CD4-positive, alpha-beta T cell (primary cell): ENCODE data around the gene GAREM1. TPM values are rescaled to one million over a fixed set of nuclear protein-coding genes. Genes with fewer than 3 reads are reported as not detected.

ENCODE experiments used
- ATAC-seq: fragments of 200-7000 bp; cut with Tn5 transposase; one replicate; pipeline ENCODE4 v1.10.0; 2022; ENCODE audit warnings: mild to moderate bottlenecking; ENCODE audit not compliant: poor library complexity
- CTCF ChIA-PET: fragments of 350-600 bp; sonication (Branson Sonifier 250); formaldehyde crosslinking; loops from one replicate; lab custom pipeline; 2021; ENCODE audit warnings: antibody characterized with exemption, inconsistent platforms; lab: Charles Lee
- POLR2A ChIA-PET: fragments of 350-600 bp; sonication (Branson Sonifier 250); formaldehyde crosslinking; loops from one replicate; lab custom pipeline; 2021; ENCODE audit warnings: antibody characterized with exemption, inconsistent platforms; lab: Charles Lee
- DNase-seq, 14 experiments: peaks; one replicate each; pipeline ENCODE4 v3.0.0-alpha.2; 2013 to 2020; ENCODE audit warnings: mixed read lengths in 2 of 14
- H3K27ac ChIP-seq, 2 donors: one replicate each; pipeline versions ENCODE4 v1.5.1 to v1.7.0; 2013; ENCODE audit warnings: low read length in 2 of 2, low read depth in 1 of 2, mild to moderate bottlenecking in 1 of 2
- H3K27me3 ChIP-seq, 2 experiments: 1 replicate in 1 of 2; 2 replicates in 1 of 2; pipeline versions ENCODE4 v1.6.1 to v1.7.0; 2013; ENCODE audit warnings: low read length in 2 of 2, control low read depth in 1 of 2, mild to moderate bottlenecking in 1 of 2, moderate library complexity in 1 of 2; ENCODE audit not compliant: insufficient read depth in 2 of 2, control insufficient read depth in 1 of 2
- H3K36me3 ChIP-seq: one replicate; pipeline ENCODE4 v1.6.1; 2013; ENCODE audit warnings: low read length, control low read depth; ENCODE audit not compliant: insufficient read depth
- H3K4me1 ChIP-seq: one replicate; pipeline ENCODE4 v1.6.1; 2013; ENCODE audit warnings: low read length, control low read depth; ENCODE audit not compliant: insufficient read depth
- H3K4me3 ChIP-seq: one replicate; pipeline ENCODE4 v1.5.1; 2013; ENCODE audit warnings: mild to moderate bottlenecking, low read length, moderate library complexity
- H3K9me3 ChIP-seq, 2 experiments: 1 replicate in 1 of 2; 2 replicates in 1 of 2; pipeline versions ENCODE4 v1.6.1 to v1.7.0; 2013; ENCODE audit warnings: low read length in 2 of 2, mild to moderate bottlenecking in 2 of 2, control low read depth in 1 of 2, moderate library complexity in 1 of 2; ENCODE audit not compliant: control insufficient read depth in 1 of 2, insufficient read depth in 1 of 2
- H3K27ac Mint-ChIP-seq: one replicate; pipeline ENCODE4 v1.8.0; 2020; ENCODE audit warnings: mixed read lengths
- H3K27me3 Mint-ChIP-seq: one replicate; pipeline ENCODE4 v1.8.0; 2021; ENCODE audit warnings: mixed read lengths
- H3K36me3 Mint-ChIP-seq: one replicate; pipeline ENCODE4 v1.8.0; 2021; ENCODE audit warnings: low read depth, mixed read lengths
- H3K4me1 Mint-ChIP-seq: one replicate; pipeline ENCODE4 v1.8.0; 2021; ENCODE audit warnings: low read depth, mixed read lengths
- H3K4me3 Mint-ChIP-seq: one replicate; pipeline ENCODE4 v1.8.0; 2020; ENCODE audit warnings: mild to moderate bottlenecking, mixed read lengths
- H3K9me3 Mint-ChIP-seq: one replicate; pipeline ENCODE4 v1.8.0; 2020; ENCODE audit warnings: mixed read lengths
- CTCF ChIP-seq: fragments of 200-600 bp; IDR thresholded peaks from one replicate; pipeline ENCODE4 v1.8.0; 2022; ENCODE audit warnings: antibody characterized with exemption, mild to moderate bottlenecking
- intact Hi-C, 2 experiments: fragments of 100-400 bp; cut with DNase I in 1 of 2; cut with micrococcal nuclease in 1 of 2; formaldehyde crosslinking; loops; one replicate each; pipeline versions ENCODE4 v1.15.1 to v1.9.0; 2023 to 2025; cut with DNase I, micrococcal nuclease
- total RNA-seq, 174 experiments: library from RNA in 2 of 174; stranded (reverse) in 2 of 174; gene quantifications; one replicate each; pipeline ENCODE4 v1.2.3 and lab custom pipeline; 2021 to 2026

Gene GAREM1
- total RNA-seq, 2 experiments from 2014 or later: 0.14 to 0.34 TPM

DNA sequence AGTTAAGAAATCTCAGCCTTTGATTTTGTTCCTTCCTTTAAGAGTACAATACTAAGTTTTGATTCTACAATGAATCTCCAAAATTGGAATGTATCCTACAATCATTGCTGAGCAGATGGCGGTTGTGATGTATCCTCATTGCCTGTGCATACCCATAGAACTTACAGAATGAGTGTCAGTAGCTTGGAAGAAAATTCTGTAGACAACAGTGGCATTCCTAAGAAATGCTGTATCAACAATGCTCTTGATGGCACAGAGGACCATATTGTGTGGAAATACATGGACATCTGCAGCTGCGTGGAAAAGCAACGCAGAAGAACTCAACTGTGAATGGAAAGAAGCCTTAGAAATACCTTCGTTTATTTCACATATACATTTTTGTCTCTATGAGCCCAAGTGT lies 30.2 kb downstream of the GAREM1 start:
- no peaks in the 10 kb centered on the region for H3K36me3 Mint-ChIP-seq
- H3K27ac ChIP-seq: no peak overlapping the region
- H3K27ac Mint-ChIP-seq: no peak overlapping the region
- no peak for TF ChIP-seq CTCF
- ChIA-PET CTCF (no interaction called here), POLR2A (interaction anchor here (1.3 kb wide), 1 partner anchor 30 kb away, joined by 3 read pairs; the partner anchor contains the start of gene GAREM1)
- no peak overlapping the region for H3K4me3 ChIP-seq
- peaks cover 0 to 3% of the 10 kb centered on the region in 2 experiments for H3K27me3 ChIP-seq
- H3K27me3 Mint-ChIP-seq: peaks cover 29% of the 10 kb centered on the region
- DNase-seq (no peak), ATAC-seq (no peak)
- intact Hi-C loops: no loop called here
- H3K4me3 Mint-ChIP-seq: no peak overlapping the region
- no peaks in the 10 kb centered on the region for H3K9me3 ChIP-seq
- no peaks in the 10 kb centered on the region for H3K9me3 Mint-ChIP-seq
- H3K4me1 ChIP-seq: no peaks in the 10 kb centered on the region
- H3K36me3 ChIP-seq: no peaks in the 10 kb centered on the region
- H3K4me1 Mint-ChIP-seq: no peaks in the 10 kb centered on the region

GRCh38 chr18:32439802-32440201 lies 30.9 kb downstream of the GAREM1 start:
- Histone ChIP-seq H3K9me3 (no peaks in the 10 kb centered on the region), H3K36me3 (no peaks in the 10 kb centered on the region), H3K27me3 (peaks cover 0 to 3% of the 10 kb centered on the region in 2 experiments), H3K4me3 (no peak overlapping the region), H3K4me1 (no peaks in the 10 kb centered on the region), H3K27ac (no peak overlapping the region)
- Mint-ChIP-seq H3K27ac (no peak overlapping the region), H3K36me3 (no peaks in the 10 kb centered on the region), H3K9me3 (no peaks in the 10 kb centered on the region), H3K4me3 (no peak overlapping the region), H3K27me3 (peaks cover 29% of the 10 kb centered on the region), H3K4me1 (no peaks in the 10 kb centered on the region)
- intact Hi-C loops: no loop called here
- peak in 2 of 14 experiments; percentile 4 to 7 for DNase-seq
- CTCF ChIA-PET: interaction anchor here (0.8 kb wide), 1 partner anchor 11 kb away, joined by 3 read pairs; no protein-coding TSS in a partner anchor
- POLR2A ChIA-PET: interaction anchor here (1.3 kb wide), 1 partner anchor 31 kb away, joined by 3 read pairs; the partner anchor contains the start of gene GAREM1
- TF ChIP-seq CTCF: no peak
- no peak for ATAC-seq

DNA sequence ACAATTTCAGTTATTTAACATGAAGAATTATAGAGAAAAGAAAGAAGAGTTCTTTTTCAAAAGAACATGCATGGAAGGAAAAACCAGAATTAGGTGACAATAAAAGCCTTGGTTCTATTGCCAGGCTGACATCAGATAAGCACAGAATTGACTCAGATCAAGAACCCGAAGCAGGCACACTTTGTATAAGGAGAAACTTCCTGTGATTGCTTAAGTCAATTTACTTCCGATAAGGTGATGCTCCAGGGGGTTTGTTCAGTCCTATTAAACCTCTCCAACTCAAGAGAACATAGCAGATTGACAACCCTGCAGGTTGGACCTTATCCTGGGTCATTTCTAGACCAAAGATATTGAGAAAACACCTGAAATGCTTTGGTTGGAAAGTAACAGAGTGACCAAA lies 31.4 kb downstream of the GAREM1 start:
- no peak overlapping the region for H3K4me3 ChIP-seq
- Mint-ChIP-seq H3K4me1 (no peaks in the 10 kb centered on the region), H3K9me3 (no peaks in the 10 kb centered on the region), H3K27me3 (peaks cover 25% of the 10 kb centered on the region), H3K4me3 (no peak overlapping the region), H3K27ac (no peak overlapping the region), H3K36me3 (no peaks in the 10 kb centered on the region)
- ATAC-seq (no peak), DNase-seq (no peak)
- H3K27me3 ChIP-seq: peaks cover 0 to 3% of the 10 kb centered on the region in 2 experiments
- ChIA-PET CTCF (interaction anchor here (0.8 kb wide), 1 partner anchor 11 kb away, joined by 3 read pairs; no protein-coding TSS in a partner anchor), POLR2A (interaction anchor here (1.3 kb wide), 1 partner anchor 31 kb away, joined by 3 read pairs; the partner anchor contains the start of gene GAREM1)
- H3K27ac ChIP-seq: no peak overlapping the region
- no peaks in the 10 kb centered on the region for H3K4me1 ChIP-seq
- intact Hi-C loops: no loop called here
- no peaks in the 10 kb centered on the region for H3K9me3 ChIP-seq
- no peak for TF ChIP-seq CTCF
- H3K36me3 ChIP-seq: no peaks in the 10 kb centered on the region
